Liver (tissue), 9 donors: Measurements from ENCODE around the gene SLC47A2. TPM values are rescaled to one million over a fixed set of nuclear protein-coding genes. Genes with fewer than 3 reads are reported as not detected.

ENCODE experiments used
- DNase-seq: peaks from one replicate; pipeline ENCODE4 v3.0.0-alpha.2; 2017; ENCODE audit warnings: low spot score
- H3K27ac ChIP-seq, 2 donors: one replicate each; pipeline ENCODE4 v1.7.0; 2013; ENCODE audit warnings: inconsistent platforms in 2 of 2, low read length in 2 of 2, control low read depth in 1 of 2, low read depth in 1 of 2, mild to moderate bottlenecking in 1 of 2
- H3K27me3 ChIP-seq, 4 donors: one replicate each; pipeline versions ENCODE4 v1.6.1 to v1.7.0; 2013; ENCODE audit warnings: low read length in 3 of 4, inconsistent platforms in 1 of 4, mild to moderate bottlenecking in 1 of 4, moderate library complexity in 1 of 4; ENCODE audit not compliant: control insufficient read depth in 4 of 4, insufficient read depth in 4 of 4
- H3K36me3 ChIP-seq, 4 donors: one replicate each; pipeline versions ENCODE4 v1.6.1 to v1.7.0; 2013; ENCODE audit warnings: low read length in 3 of 4, mild to moderate bottlenecking in 3 of 4, low read depth in 1 of 4, moderate library complexity in 1 of 4; ENCODE audit not compliant: control insufficient read depth in 4 of 4, insufficient read depth in 3 of 4
- H3K4me1 ChIP-seq, 4 donors: one replicate each; pipeline versions ENCODE4 v1.6.1 to v1.7.0; 2013; ENCODE audit warnings: low read length in 3 of 4, mild to moderate bottlenecking in 3 of 4, moderate library complexity in 1 of 4; ENCODE audit not compliant: control insufficient read depth in 4 of 4, insufficient read depth in 4 of 4
- H3K4me3 ChIP-seq, 3 donors: one replicate each; pipeline versions ENCODE4 v1.6.1 to v1.7.0; 2013; ENCODE audit warnings: low read length in 3 of 3, control low read depth in 1 of 3, low read depth in 1 of 3, mild to moderate bottlenecking in 1 of 3
- H3K9ac ChIP-seq, 2 donors: one replicate each; pipeline ENCODE4 v1.7.0; 2013; ENCODE audit warnings: low read length in 2 of 2, mild to moderate bottlenecking in 2 of 2, moderate library complexity in 2 of 2, control low read depth in 1 of 2, low read depth in 1 of 2
- H3K9me3 ChIP-seq, 4 donors: one replicate each; pipeline versions ENCODE4 v1.6.1 to v1.7.0; 2013; ENCODE audit warnings: low read length in 3 of 4; ENCODE audit not compliant: control insufficient read depth in 4 of 4
- EGR1 ChIP-seq, 2 donors: IDR thresholded peaks; 2 replicates each; pipeline ENCODE4 v1.6.1; 2016 to 2018; ENCODE audit warnings: antibody characterized with exemption in 2 of 2, low read depth in 2 of 2
- FOXA1 ChIP-seq: IDR thresholded peaks from 2 replicates; pipeline ENCODE4 v1.6.1; 2016; ENCODE audit warnings: antibody characterized with exemption
- FOXA2 ChIP-seq: IDR thresholded peaks from 2 replicates; pipeline ENCODE4 v1.6.1; 2016; ENCODE audit warnings: antibody characterized with exemption
- GABPA ChIP-seq, 2 donors: IDR thresholded peaks in 1 of 2; conservative IDR thresholded peaks in 1 of 2; 2 replicates each; pipeline ENCODE4 v1.6.1; 2016; ENCODE audit warnings: antibody characterized with exemption in 2 of 2, mild to moderate bottlenecking in 1 of 2, moderate library complexity in 1 of 2
- HNF4A ChIP-seq, 2 donors: conservative IDR thresholded peaks; 2 replicates each; pipeline ENCODE4 v1.6.1; 2016; ENCODE audit warnings: antibody characterized with exemption in 2 of 2, mild to moderate bottlenecking in 2 of 2
- HNF4G ChIP-seq: IDR thresholded peaks from 2 replicates; pipeline ENCODE4 v1.6.1; 2016; ENCODE audit warnings: antibody characterized with exemption
- JUND ChIP-seq, 2 donors: IDR thresholded peaks; 2 replicates each; pipeline ENCODE4 v1.6.1; 2016; ENCODE audit warnings: antibody characterized with exemption in 2 of 2
- NR2F2 ChIP-seq: IDR thresholded peaks from 2 replicates; pipeline ENCODE4 v1.6.1; 2016; ENCODE audit warnings: antibody characterized with exemption
- RAD21 ChIP-seq, 2 donors: IDR thresholded peaks; 2 replicates each; pipeline ENCODE4 v1.6.1; 2016; ENCODE audit warnings: antibody characterized with exemption in 2 of 2, mild to moderate bottlenecking in 2 of 2
- RXRA ChIP-seq, 2 donors: IDR thresholded peaks; 2 replicates each; pipeline ENCODE4 v1.6.1; 2017 to 2018; ENCODE audit warnings: antibody characterized with exemption in 2 of 2, mild to moderate bottlenecking in 1 of 2
- YY1 ChIP-seq: IDR thresholded peaks from 2 replicates; pipeline ENCODE4 v1.6.1; 2016; ENCODE audit warnings: antibody characterized with exemption, mild to moderate bottlenecking
- WGBS: extraction: QIAGEN DNeasy Blood & Tissue Kit; methylation state at CpG from one replicate; pipeline ENCODE4 v1.1.7; 2013; 5-methylcytosine and 5-hydroxymethylcytosine counted together
- polyA plus RNA-seq, 2 donors: library from polyadenylated mRNA; stranded (reverse) in 1 of 2; unstranded in 1 of 2; fragments of 200-250 nt in 1 of 2; fragments of >200 nt in 1 of 2; fragmentation: Nextera tagmentation in 1 of 2; extraction: Ambion mirVana in 1 of 2; gene quantifications; one replicate each; pipeline versions ENCODE4 v1.2.1 to v1.2.3, GENCODE V29; 2013 to 2015
- total RNA-seq, 2 donors: library from RNA; depleted of rRNA; stranded (reverse); fragments of >200 nt; gene quantifications; one replicate each; pipeline ENCODE4 v1.2.3, GENCODE V29; 2014
- TF ChIP-seq, protein P1 (sequence below): IDR thresholded peaks from 2 replicates; pipeline ENCODE4 v1.6.1; 2016; ENCODE audit warnings: antibody characterized with exemption
- TF ChIP-seq, protein P2 (sequence below): fragments of 150-350 bp; IDR thresholded peaks from 2 replicates; pipeline ENCODE4 v1.5.1; 2017; ENCODE audit warnings: improper control_type of control experiment, low read depth, low read length; ENCODE audit not compliant: missing input control
- donor health status: healthy.
- donor health status: healthy.
- donor health status: healthy.
- donor health status: healthy.
- donor health status: healthy.

The SLC47A2 gene
- total and polyA plus RNA-seq, 4 donors: 0.08 TPM; not detected in 3

DNA sequence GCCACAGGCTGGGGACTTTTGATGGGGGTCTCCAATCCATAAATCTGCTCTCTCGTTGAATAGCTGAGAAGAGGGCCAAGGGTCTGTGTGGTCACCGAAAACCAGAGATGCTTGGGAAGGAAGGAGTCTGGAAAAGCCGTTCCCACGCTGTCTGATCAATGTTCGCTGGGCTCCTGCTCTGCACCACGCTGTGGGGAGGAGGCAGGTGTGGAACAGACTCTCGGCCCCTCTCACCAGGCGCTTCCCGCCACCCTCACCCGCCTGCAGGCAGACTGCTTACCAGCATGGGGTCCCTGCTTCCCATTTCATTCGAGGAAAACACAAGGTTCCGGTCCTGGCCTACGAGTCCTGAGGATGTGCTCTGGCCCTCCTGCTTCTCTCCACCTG lies 32.4 kb upstream of the SLC47A2 start (continued):
- TF ChIP-seq, protein P1, sequence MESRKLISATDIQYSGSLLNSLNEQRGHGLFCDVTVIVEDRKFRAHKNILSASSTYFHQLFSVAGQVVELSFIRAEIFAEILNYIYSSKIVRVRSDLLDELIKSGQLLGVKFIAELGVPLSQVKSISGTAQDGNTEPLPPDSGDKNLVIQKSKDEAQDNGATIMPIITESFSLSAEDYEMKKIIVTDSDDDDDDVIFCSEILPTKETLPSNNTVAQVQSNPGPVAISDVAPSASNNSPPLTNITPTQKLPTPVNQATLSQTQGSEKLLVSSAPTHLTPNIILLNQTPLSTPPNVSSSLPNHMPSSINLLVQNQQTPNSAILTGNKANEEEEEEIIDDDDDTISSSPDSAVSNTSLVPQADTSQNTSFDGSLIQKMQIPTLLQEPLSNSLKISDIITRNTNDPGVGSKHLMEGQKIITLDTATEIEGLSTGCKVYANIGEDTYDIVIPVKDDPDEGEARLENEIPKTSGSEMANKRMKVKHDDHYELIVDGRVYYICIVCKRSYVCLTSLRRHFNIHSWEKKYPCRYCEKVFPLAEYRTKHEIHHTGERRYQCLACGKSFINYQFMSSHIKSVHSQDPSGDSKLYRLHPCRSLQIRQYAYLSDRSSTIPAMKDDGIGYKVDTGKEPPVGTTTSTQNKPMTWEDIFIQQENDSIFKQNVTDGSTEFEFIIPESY: no peak

DNA sequence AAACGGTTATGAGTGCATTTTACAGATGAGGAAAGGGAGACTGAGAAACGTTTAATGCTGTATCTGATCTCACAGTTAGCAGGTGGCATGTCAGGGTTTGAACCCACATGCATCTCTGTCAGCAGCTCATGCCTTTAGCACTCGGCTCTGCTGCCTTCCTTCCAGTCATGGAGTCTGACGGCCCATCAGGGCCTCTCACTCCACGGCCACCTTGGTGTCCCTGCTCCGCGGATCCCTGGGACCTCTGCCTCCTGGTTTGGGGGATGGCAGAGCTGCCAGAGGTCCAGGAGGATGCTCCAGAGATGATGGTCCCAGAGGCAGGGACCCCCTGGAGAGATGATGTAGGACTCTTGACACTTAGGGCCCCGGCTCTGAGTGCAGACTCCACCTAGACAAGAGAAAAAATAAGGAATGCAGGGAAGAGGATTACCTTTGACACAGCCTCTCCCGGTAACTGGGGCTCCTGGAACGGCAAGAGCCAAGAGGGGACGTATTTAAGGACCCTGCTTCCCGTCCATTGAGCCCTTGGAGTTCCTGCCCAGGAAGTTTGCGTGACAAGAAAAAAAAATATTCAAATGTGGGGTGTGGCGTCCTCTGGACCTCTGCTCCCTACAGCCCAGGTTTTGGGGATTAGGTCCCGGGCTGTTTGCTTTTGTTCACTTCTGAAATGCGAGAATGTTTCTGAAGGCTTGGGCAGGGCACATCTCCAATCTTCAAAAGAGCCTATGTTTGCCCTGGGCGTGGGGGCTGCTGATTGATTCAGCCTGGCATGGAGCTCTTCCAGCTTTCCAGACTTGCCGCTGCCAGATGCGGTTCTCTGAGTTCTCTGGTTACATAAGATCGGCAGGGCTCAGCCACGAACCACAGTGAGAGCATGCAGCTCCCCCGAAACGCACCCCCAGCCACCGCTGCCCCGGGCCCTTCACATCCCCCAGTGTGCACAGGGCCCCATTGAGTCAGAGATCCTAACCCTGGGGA lies 31.7 kb upstream of the SLC47A2 start, which contains the start of gene ALDH3A1:
TSS of gene ALDH3A1 (minus strand) at position 470 of the 978 bp plus-strand sequence. CDS start 3,169 bp downstream, outside the sequence.
- WGBS: 47% methylated on average over 25 of the region's 25 CpGs
- no peak for DNase-seq

DNA sequence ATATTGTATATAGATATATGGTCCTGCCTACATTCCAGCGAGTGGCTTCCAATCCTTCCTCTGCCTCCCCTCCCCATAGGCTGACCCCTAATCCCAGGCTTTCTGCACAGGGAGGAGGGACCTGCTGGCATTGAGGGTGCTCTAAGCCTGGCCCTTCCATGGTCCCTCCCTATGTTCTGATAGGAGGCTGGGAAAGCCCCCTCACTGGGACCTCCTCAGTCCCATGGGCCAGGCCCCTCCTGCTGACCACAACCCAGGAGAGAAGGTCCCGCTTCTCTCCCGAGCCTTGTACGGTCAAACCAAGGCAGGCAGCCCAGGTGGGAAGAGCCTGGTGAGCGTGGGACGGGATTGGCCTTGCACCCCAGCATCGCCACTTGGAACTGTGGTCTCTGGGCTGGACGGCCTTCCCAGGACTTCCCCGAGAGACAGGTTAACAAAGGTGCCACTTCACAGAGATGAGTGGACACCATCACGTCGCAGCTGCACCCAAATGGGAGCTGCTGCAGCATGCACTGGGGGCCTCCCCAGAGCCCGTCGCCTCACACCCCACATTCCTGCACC lies 30.9 kb upstream of the SLC47A2 start:
- H3K27me3 ChIP-seq: no peaks in the 10 kb centered on the region
- no peak overlapping the region for H3K9ac ChIP-seq
- H3K27ac ChIP-seq: no peak overlapping the region
- 94% methylated on average over 13 of the region's 13 CpGs for WGBS
- H3K4me3 ChIP-seq: no peak overlapping the region
- no peaks in the 10 kb centered on the region for H3K9me3 ChIP-seq
- H3K4me1 ChIP-seq: peaks cover 3 to 16% (median 8%) of the 10 kb centered on the region in 4 donors
- H3K36me3 ChIP-seq: no peaks in the 10 kb centered on the region
- DNase-seq: no peak
- TF ChIP-seq RXRA (IDR thresholded peaks at IDR 0.05): no peak
- no peak for TF ChIP-seq HNF4A (conservative IDR thresholded peaks at IDR 0.05)
- TF ChIP-seq, protein P2, sequence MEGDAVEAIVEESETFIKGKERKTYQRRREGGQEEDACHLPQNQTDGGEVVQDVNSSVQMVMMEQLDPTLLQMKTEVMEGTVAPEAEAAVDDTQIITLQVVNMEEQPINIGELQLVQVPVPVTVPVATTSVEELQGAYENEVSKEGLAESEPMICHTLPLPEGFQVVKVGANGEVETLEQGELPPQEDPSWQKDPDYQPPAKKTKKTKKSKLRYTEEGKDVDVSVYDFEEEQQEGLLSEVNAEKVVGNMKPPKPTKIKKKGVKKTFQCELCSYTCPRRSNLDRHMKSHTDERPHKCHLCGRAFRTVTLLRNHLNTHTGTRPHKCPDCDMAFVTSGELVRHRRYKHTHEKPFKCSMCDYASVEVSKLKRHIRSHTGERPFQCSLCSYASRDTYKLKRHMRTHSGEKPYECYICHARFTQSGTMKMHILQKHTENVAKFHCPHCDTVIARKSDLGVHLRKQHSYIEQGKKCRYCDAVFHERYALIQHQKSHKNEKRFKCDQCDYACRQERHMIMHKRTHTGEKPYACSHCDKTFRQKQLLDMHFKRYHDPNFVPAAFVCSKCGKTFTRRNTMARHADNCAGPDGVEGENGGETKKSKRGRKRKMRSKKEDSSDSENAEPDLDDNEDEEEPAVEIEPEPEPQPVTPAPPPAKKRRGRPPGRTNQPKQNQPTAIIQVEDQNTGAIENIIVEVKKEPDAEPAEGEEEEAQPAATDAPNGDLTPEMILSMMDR: no peak
- TF ChIP-seq GABPA (IDR thresholded peaks at IDR 0.05 in 1 of 2, conservative IDR thresholded peaks at IDR 0.05 in 1 of 2): no peak
- no peak for TF ChIP-seq HNF4G
- TF ChIP-seq FOXA1: no peak
- no peak for TF ChIP-seq RAD21 (IDR thresholded peaks at IDR 0.05)
- TF ChIP-seq, protein P1: no peak
- TF ChIP-seq JUND (IDR thresholded peaks at IDR 0.05): no peak
- TF ChIP-seq EGR1 (IDR thresholded peaks at IDR 0.05; ENCODE audit: low read depth in 2 of 2): no peak
- no peak for TF ChIP-seq NR2F2
- no peak for TF ChIP-seq YY1
- TF ChIP-seq FOXA2: no peak

More for the DNA sequence above, 31.7 kb upstream of the SLC47A2 start, which contains the start of gene ALDH3A1:
- TF ChIP-seq JUND (IDR thresholded peaks at IDR 0.05) (no peak), RAD21 (IDR thresholded peaks at IDR 0.05) (peak in 1 of 2 donors; percentile 26), RXRA (IDR thresholded peaks at IDR 0.05) (peak; percentile 12 to 62), HNF4A (conservative IDR thresholded peaks at IDR 0.05) (peak; percentile 43 to 45), HNF4G (no peak)
- TF ChIP-seq, protein P2: no peak
- no peaks in the 10 kb centered on the region for H3K9me3 ChIP-seq
- H3K27ac ChIP-seq: no peak within 1 kb of the TSS
- no peak within 1 kb of the TSS for H3K9ac ChIP-seq
- H3K4me3 ChIP-seq: no peak within 1 kb of the TSS
- H3K27me3 ChIP-seq: no peaks in the 10 kb centered on the region
- H3K36me3 ChIP-seq: no peaks in the 10 kb centered on the region
- peaks cover 3 to 19% (median 8%) of the 10 kb centered on the region in 4 donors for H3K4me1 ChIP-seq
